ENCODE data around the gene IRF4. TPM values are rescaled to one million over a fixed set of nuclear protein-coding genes. Genes with fewer than 3 reads are reported as not detected.

Gene IRF4
- total RNA-seq, 1 donor from 2014 or later: 0.11 TPM

GRCh38 chr6:343226-343935 is 48.2 kb upstream of the IRF4 start:
- no peak overlapping the region for H3K9ac ChIP-seq
- no peaks in the 10 kb centered on the region for H4K20me1 ChIP-seq (ENCODE audit: low read depth)
- H3K27ac ChIP-seq: no peak overlapping the region
- no peaks in the 10 kb centered on the region for H3K4me1 ChIP-seq
- peaks cover 4% of the 10 kb centered on the region for H3K9me3 ChIP-seq (ENCODE audit: low read depth)
- peaks cover 57% of the 10 kb centered on the region for H3K9me3 Mint-ChIP-seq
- H3K4me2 ChIP-seq: no peak overlapping the region
- H3K4me1 Mint-ChIP-seq: no peaks in the 10 kb centered on the region
- H2AFZ ChIP-seq (replicated peaks): no peak overlapping the region
- H3K4me3 Mint-ChIP-seq: no peak overlapping the region
- H3K79me2 ChIP-seq (ENCODE audit: low read depth): no peaks in the 10 kb centered on the region
- H3K27ac Mint-ChIP-seq: no peak overlapping the region
- TF ChIP-seq CTCF (IDR thresholded peaks at IDR 0.05): no peak
- TF ChIP-seq EZH2 (IDR thresholded peaks at IDR 0.05): no peak
- TF ChIP-seq EZH2phosphoT487 (IDR thresholded peaks at IDR 0.05): no peak
- H3K36me3 Mint-ChIP-seq: peaks cover 8% of the 10 kb centered on the region
- no peaks in the 10 kb centered on the region for H3K27me3 ChIP-seq
- H3F3A ChIP-seq (ENCODE audit: low read depth): no peaks in the 10 kb centered on the region
- H3K4me3 ChIP-seq: no peak overlapping the region
- DNase-seq (ENCODE audit: low spot score): no peak
- H3K36me3 ChIP-seq: no peaks in the 10 kb centered on the region
- H3K27me3 Mint-ChIP-seq (ENCODE audit: insufficient read depth, low read depth): peaks cover 13% of the 10 kb centered on the region

- no peak for TF ChIP-seq EZH2 (IDR thresholded peaks at IDR 0.05)
- TF ChIP-seq CTCF (IDR thresholded peaks at IDR 0.05): no peak
- TF ChIP-seq EZH2phosphoT487 (IDR thresholded peaks at IDR 0.05): no peak
- no peak overlapping the region for H3K4me3 Mint-ChIP-seq
- no peak overlapping the region for H3K4me3 ChIP-seq
- H2AFZ ChIP-seq (replicated peaks): no peak overlapping the region
- no peak overlapping the region for H3K27ac Mint-ChIP-seq
- peaks cover 4% of the 10 kb centered on the region for H3K9me3 ChIP-seq (ENCODE audit: low read depth)
- H3F3A ChIP-seq (ENCODE audit: low read depth): no peaks in the 10 kb centered on the region
- H3K4me1 Mint-ChIP-seq: no peaks in the 10 kb centered on the region
- H3K9me3 Mint-ChIP-seq: peaks cover 63% of the 10 kb centered on the region
- no peaks in the 10 kb centered on the region for H3K27me3 ChIP-seq
- DNase-seq (ENCODE audit: low spot score): no peak
- H3K27ac ChIP-seq: no peak overlapping the region
- H3K4me2 ChIP-seq: no peak overlapping the region
- no peak overlapping the region for H3K9ac ChIP-seq
- peaks cover 15% of the 10 kb centered on the region for H3K27me3 Mint-ChIP-seq (ENCODE audit: insufficient read depth, low read depth)
- no peaks in the 10 kb centered on the region for H4K20me1 ChIP-seq (ENCODE audit: low read depth)
- no peaks in the 10 kb centered on the region for H3K4me1 ChIP-seq
- H3K36me3 Mint-ChIP-seq: peaks cover 13% of the 10 kb centered on the region
- H3K79me2 ChIP-seq (ENCODE audit: low read depth): no peaks in the 10 kb centered on the region
- no peaks in the 10 kb centered on the region for H3K36me3 ChIP-seq
Measured at GRCh38 chr6:343960-344815, 47.4 kb upstream of the IRF4 start.

GRCh38 chr6:344816-345340 is 46.7 kb upstream of the IRF4 start:
- H2AFZ ChIP-seq (replicated peaks): no peak overlapping the region
- H3K79me2 ChIP-seq (ENCODE audit: low read depth): no peaks in the 10 kb centered on the region
- H3K27ac ChIP-seq: no peak overlapping the region
- H3K9ac ChIP-seq: no peak overlapping the region
- H3K9me3 ChIP-seq (ENCODE audit: low read depth): no peaks in the 10 kb centered on the region
- H3K4me1 ChIP-seq: no peaks in the 10 kb centered on the region
- no peak overlapping the region for H3K4me2 ChIP-seq
- DNase-seq (ENCODE audit: low spot score): no peak
- Mint-ChIP-seq H3K27me3 (ENCODE audit: insufficient read depth, low read depth) (peaks cover 13% of the 10 kb centered on the region), H3K27ac (no peak overlapping the region), H3K4me1 (no peaks in the 10 kb centered on the region), H3K36me3 (peaks cover 14% of the 10 kb centered on the region), H3K9me3 (peaks cover 65% of the 10 kb centered on the region), H3K4me3 (no peak overlapping the region)
- H3K4me3 ChIP-seq: no peak overlapping the region
- H3K36me3 ChIP-seq: no peaks in the 10 kb centered on the region
- H3F3A ChIP-seq (ENCODE audit: low read depth): no peaks in the 10 kb centered on the region
- TF ChIP-seq EZH2 (IDR thresholded peaks at IDR 0.05): no peak
- no peaks in the 10 kb centered on the region for H3K27me3 ChIP-seq
- no peaks in the 10 kb centered on the region for H4K20me1 ChIP-seq (ENCODE audit: low read depth)
